Measurements from ENCODE around the gene LNX2.

LNX2 gene

GRCh38 chr13:27551562-27551961 is 68.8 kb downstream of the LNX2 start:
- no peak for DNase-seq

GRCh38 chr13:27549406-27549981 is 70.8 kb downstream of the LNX2 start:
- peak; percentile 94 for DNase-seq

- no peak for DNase-seq
Measured at GRCh38 chr13:27542220-27542619, 78.1 kb downstream of the LNX2 start.

GRCh38 chr13:27541386-27541785 is 78.9 kb downstream of the LNX2 start:
- DNase-seq = no peak

GRCh38 chr13:27536361-27537101 is 83.8 kb downstream of the LNX2 start:
- no peak for DNase-seq

- no peak for DNase-seq
Measured at GRCh38 chr13:27535546-27535945, 84.8 kb downstream of the LNX2 start.

- no peak for DNase-seq
Measured at GRCh38 chr13:27534981-27535380, 85.3 kb downstream of the LNX2 start.

- DNase-seq = no peak
Measured at GRCh38 chr13:27534108-27534980, 86.0 kb downstream of the LNX2 start.

GRCh38 chr13:27533155-27533643 is 87.1 kb downstream of the LNX2 start:
- DNase-seq = peak; percentile 89

- no peak for DNase-seq
Measured at GRCh38 chr13:27528908-27529307, 91.4 kb downstream of the LNX2 start.

GRCh38 chr13:27526516-27526915 is 93.8 kb downstream of the LNX2 start:
- DNase-seq = no peak

- no peak for DNase-seq
Measured at GRCh38 chr13:27524981-27525975, 95.1 kb downstream of the LNX2 start.

GRCh38 chr13:27523346-27524073 is 96.8 kb downstream of the LNX2 start:
- DNase-seq = no peak

GRCh38 chr13:27522847-27523246 is 97.5 kb downstream of the LNX2 start:
- no peak for DNase-seq

GRCh38 chr13:27516103-27516502 is 104.2 kb downstream of the LNX2 start:
- DNase-seq = no peak

GRCh38 chr13:27510082-27510481 is 110.2 kb downstream of the LNX2 start:
- DNase-seq = no peak

GRCh38 chr13:27508802-27509201 is 111.5 kb downstream of the LNX2 start:
- DNase-seq = no peak

GRCh38 chr13:27505792-27506191 is 114.5 kb downstream of the LNX2 start:
- DNase-seq = no peak

GRCh38 chr13:27504868-27505194 is 115.5 kb downstream of the LNX2 start:
- peak; percentile 100 for DNase-seq

- DNase-seq = peak; percentile 98
Measured at GRCh38 chr13:27504128-27504867, 116.0 kb downstream of the LNX2 start.
